CD14-positive monocyte (primary cell): ENCODE measurements around the gene EGFR. TPM values are rescaled to one million over a fixed set of nuclear protein-coding genes. Genes with fewer than 3 reads are reported as not detected.

Experiments
- DNase-seq, 3 donors: peaks; one replicate each; pipeline ENCODE4 v3.0.0-alpha.2; 2011 to 2022
- H2AFZ ChIP-seq: 2 replicates; pipeline ENCODE4 v1.6.0; 2012; ENCODE audit warnings: mild to moderate bottlenecking, low read depth, low read length, inconsistent platforms; ENCODE audit not compliant: insufficient read depth, poor library complexity, severe bottlenecking
- H3K27ac ChIP-seq, 2 donors: 1 replicate in 1 of 2; 2 replicates in 1 of 2; pipeline ENCODE4 v1.5.1; 2012 to 2013; ENCODE audit warnings: low read length in 2 of 2, control low read depth in 1 of 2, inconsistent platforms in 1 of 2, low read depth in 1 of 2, mild to moderate bottlenecking in 1 of 2
- H3K27me3 ChIP-seq, 2 donors: one replicate each; pipeline versions ENCODE4 v1.6.0 to v1.6.1; 2011 to 2013; ENCODE audit warnings: low read length in 2 of 2; ENCODE audit not compliant: control insufficient read depth in 2 of 2, insufficient read depth in 2 of 2
- H3K36me3 ChIP-seq, 2 donors: replicated peaks in 1 of 2; 1 replicate in 1 of 2; 2 replicates in 1 of 2; pipeline versions ENCODE4 v1.5.1 to v1.6.1; 2012 to 2013; ENCODE audit warnings: low read length in 2 of 2, control low read depth in 1 of 2, inconsistent platforms in 1 of 2, mild to moderate bottlenecking in 1 of 2; ENCODE audit not compliant: insufficient read depth in 2 of 2, control insufficient read depth in 1 of 2
- H3K4me1 ChIP-seq, 2 donors: 1 replicate in 1 of 2; 2 replicates in 1 of 2; pipeline versions ENCODE4 v1.5.1 to v1.6.1; 2012 to 2013; ENCODE audit warnings: low read length in 2 of 2, control low read depth in 1 of 2, inconsistent platforms in 1 of 2, mild to moderate bottlenecking in 1 of 2, moderate library complexity in 1 of 2; ENCODE audit not compliant: insufficient read depth in 2 of 2, control insufficient read depth in 1 of 2
- H3K4me2 ChIP-seq: replicated peaks from 2 replicates; pipeline ENCODE3; 2012; ENCODE audit warnings: low read length, moderate library complexity, mild to moderate bottlenecking; ENCODE audit not compliant: poor library complexity, severe bottlenecking; ENCODE audit errors: extremely low read depth
- H3K4me3 ChIP-seq, 3 experiments: fragments of 200-600 bp in 1 of 3; sonication (generic) in 1 of 3; replicated peaks in 1 of 3; 1 replicate in 2 of 3; 2 replicates in 1 of 3; pipeline ENCODE4 v1.5.1; 2011 to 2013; ENCODE audit warnings: low read length in 3 of 3, mild to moderate bottlenecking in 3 of 3, control low read depth in 2 of 3, low read depth in 2 of 3, inconsistent platforms in 1 of 3, moderate library complexity in 1 of 3
- H3K79me2 ChIP-seq: 2 replicates; pipeline ENCODE4 v1.6.0; 2012; ENCODE audit warnings: mild to moderate bottlenecking, control low read depth, inconsistent platforms, low read length, moderate library complexity; ENCODE audit not compliant: insufficient read depth
- H3K9ac ChIP-seq: 2 replicates; pipeline ENCODE4 v1.6.0; 2017; ENCODE audit warnings: low read length, mild to moderate bottlenecking; ENCODE audit not compliant: insufficient read depth, poor library complexity, severe bottlenecking
- H3K9me3 ChIP-seq, 2 donors: replicated peaks in 1 of 2; 1 replicate in 1 of 2; 2 replicates in 1 of 2; pipeline versions ENCODE4 v1.5.1 to v1.6.1; 2012 to 2013; ENCODE audit warnings: low read length in 2 of 2, control low read depth in 1 of 2; ENCODE audit not compliant: control insufficient read depth in 1 of 2, insufficient read depth in 1 of 2
- H4K20me1 ChIP-seq: 2 replicates; pipeline ENCODE4 v1.6.0; 2012; ENCODE audit warnings: mild to moderate bottlenecking, low read length, control low read depth, moderate library complexity; ENCODE audit not compliant: insufficient read depth
- H3K27ac Mint-ChIP-seq, 7 donors: one replicate each; pipeline ENCODE4 v1.8.0; 2020; ENCODE audit warnings: mild to moderate bottlenecking in 7 of 7, mixed read lengths in 7 of 7, moderate library complexity in 6 of 7, inconsistent platforms in 2 of 7
- H3K27me3 Mint-ChIP-seq, 3 donors: one replicate each; pipeline ENCODE4 v1.8.0; 2021 to 2022; ENCODE audit warnings: low read depth in 3 of 3, mild to moderate bottlenecking in 3 of 3, mixed read lengths in 3 of 3, moderate library complexity in 3 of 3, inconsistent platforms in 1 of 3
- H3K36me3 Mint-ChIP-seq, 2 donors: one replicate each; pipeline ENCODE4 v1.8.0; 2020; ENCODE audit warnings: mixed read lengths in 2 of 2, inconsistent platforms in 1 of 2, mild to moderate bottlenecking in 1 of 2
- H3K4me1 Mint-ChIP-seq: one replicate; pipeline ENCODE4 v1.8.0; 2020; ENCODE audit warnings: mild to moderate bottlenecking, mixed read lengths
- H3K4me3 Mint-ChIP-seq, 2 donors: one replicate each; pipeline ENCODE4 v1.8.0; 2020; ENCODE audit warnings: mild to moderate bottlenecking in 2 of 2, mixed read lengths in 2 of 2, moderate library complexity in 1 of 2
- H3K9me3 Mint-ChIP-seq, 7 donors: one replicate each; pipeline ENCODE4 v1.8.0; 2020 to 2022; ENCODE audit warnings: mixed read lengths in 7 of 7, mild to moderate bottlenecking in 6 of 7, moderate library complexity in 6 of 7, inconsistent platforms in 2 of 7
- WGBS: methylation state at CpG from one replicate; pipeline ENCODE4 v1.1.5; 2013; ENCODE audit warnings: missing lambda C conversion rate; ENCODE audit not compliant: insufficient coverage; 5-methylcytosine and 5-hydroxymethylcytosine counted together
- intact Hi-C, 2 donors: fragments of 100-400 bp; cut with micrococcal nuclease; formaldehyde crosslinking; loops; one replicate each; pipeline versions ENCODE4 v1.15.0 to v1.15.1; 2023
- polyA plus RNA-seq, 3 donors: library from polyadenylated mRNA; depleted of rRNA in 1 of 3; unstranded in 2 of 3; stranded (reverse) in 1 of 3; fragments of 300-500 nt in 2 of 3; fragments of >200 nt in 1 of 3; fragmentation: Illumina TruSeq in 2 of 3; gene quantifications; 1 replicate in 2 of 3; 2 replicates in 1 of 3; pipeline ENCODE4 v1.2.3, GENCODE V29; 2012 to 2021
- TF ChIP-seq, protein P1 (sequence below): fragments of 200-600 bp; IDR thresholded peaks from one replicate; pipeline ENCODE4 v1.8.0; 2022; ENCODE audit warnings: antibody characterized with exemption, mild to moderate bottlenecking

The EGFR gene
- polyA plus RNA-seq, 3 donors, result not detected

DNA sequence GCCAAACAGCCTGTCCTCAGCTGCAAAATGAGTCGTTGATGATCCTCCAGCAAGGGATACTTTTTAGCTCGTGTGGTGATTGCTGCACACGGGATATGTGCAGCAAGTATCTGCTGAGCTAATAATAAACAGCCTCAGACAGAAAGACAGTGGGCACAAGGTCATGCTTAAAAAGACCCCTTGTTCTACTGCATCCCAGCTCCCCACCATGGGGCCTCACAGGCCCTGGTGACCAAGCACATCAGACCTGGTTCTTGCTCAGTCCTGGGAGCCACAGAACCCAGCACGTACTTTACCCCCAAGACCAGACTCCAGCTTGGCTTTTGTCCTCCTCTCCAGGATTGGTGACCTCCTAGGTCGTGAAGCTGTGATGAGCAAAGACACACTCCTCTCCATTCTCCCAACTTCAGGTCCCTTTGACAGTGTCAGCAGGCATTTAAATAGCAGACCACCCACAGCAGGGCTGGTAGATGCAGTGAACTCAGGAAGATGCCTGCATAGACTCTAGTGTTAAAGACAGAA is 50.5 kb downstream of the EGFR start:
- Mint-ChIP-seq H3K27me3 (peaks cover 2 to 5% (median 3%) of the 10 kb centered on the region in 3 donors), H3K36me3 (no peaks in the 10 kb centered on the region), H3K4me3 (no peak overlapping the region), H3K4me1 (no peaks in the 10 kb centered on the region), H3K9me3 (peaks cover 0 to 2% (median 0%) of the 10 kb centered on the region in 7 donors), H3K27ac (no peak overlapping the region)
- WGBS, result 92% methylated on average over 5 of the region's 5 CpGs
- DNase-seq, result no peak
- Histone ChIP-seq H3K27ac (no peak overlapping the region), H3K4me2 (no peak overlapping the region), H3K9me3 (no peaks in the 10 kb centered on the region), H3K9ac (no peak overlapping the region), H3K27me3 (no peaks in the 10 kb centered on the region), H2AFZ (no peak overlapping the region), H3K36me3 (no peaks in the 10 kb centered on the region), H3K79me2 (no peaks in the 10 kb centered on the region), H3K4me1 (no peaks in the 10 kb centered on the region), H4K20me1 (no peaks in the 10 kb centered on the region), H3K4me3 (no peak overlapping the region)
- TF ChIP-seq, protein P1, sequence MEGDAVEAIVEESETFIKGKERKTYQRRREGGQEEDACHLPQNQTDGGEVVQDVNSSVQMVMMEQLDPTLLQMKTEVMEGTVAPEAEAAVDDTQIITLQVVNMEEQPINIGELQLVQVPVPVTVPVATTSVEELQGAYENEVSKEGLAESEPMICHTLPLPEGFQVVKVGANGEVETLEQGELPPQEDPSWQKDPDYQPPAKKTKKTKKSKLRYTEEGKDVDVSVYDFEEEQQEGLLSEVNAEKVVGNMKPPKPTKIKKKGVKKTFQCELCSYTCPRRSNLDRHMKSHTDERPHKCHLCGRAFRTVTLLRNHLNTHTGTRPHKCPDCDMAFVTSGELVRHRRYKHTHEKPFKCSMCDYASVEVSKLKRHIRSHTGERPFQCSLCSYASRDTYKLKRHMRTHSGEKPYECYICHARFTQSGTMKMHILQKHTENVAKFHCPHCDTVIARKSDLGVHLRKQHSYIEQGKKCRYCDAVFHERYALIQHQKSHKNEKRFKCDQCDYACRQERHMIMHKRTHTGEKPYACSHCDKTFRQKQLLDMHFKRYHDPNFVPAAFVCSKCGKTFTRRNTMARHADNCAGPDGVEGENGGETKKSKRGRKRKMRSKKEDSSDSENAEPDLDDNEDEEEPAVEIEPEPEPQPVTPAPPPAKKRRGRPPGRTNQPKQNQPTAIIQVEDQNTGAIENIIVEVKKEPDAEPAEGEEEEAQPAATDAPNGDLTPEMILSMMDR, result no peak
- intact Hi-C loops, result no loop called here

DNA sequence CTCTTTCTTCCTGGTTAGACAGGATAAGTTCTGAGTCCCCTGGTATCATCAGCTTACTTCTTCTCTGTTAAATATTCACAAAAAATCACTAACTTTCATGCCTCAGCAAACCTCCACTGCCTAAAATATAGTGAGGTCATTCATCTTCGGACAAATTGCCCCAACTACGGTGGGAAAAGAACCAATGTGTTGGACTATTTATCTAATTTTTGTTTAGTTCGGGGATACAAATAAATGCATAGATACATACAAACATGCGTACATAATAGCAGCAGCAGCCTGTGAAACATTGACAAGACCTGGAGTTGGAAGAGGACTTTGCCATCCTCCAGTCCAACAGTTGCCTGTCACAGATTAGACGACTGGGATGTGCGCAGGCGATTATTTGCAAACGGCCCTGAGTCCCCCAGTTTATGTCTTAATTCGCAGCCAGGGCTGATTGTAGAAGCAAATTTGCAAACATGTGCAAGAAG is 51.5 kb downstream of the EGFR start:
- Histone ChIP-seq H3K9ac (no peak overlapping the region), H4K20me1 (no peaks in the 10 kb centered on the region), H3K27ac (no peak overlapping the region), H3K36me3 (no peaks in the 10 kb centered on the region), H3K79me2 (no peaks in the 10 kb centered on the region), H3K4me1 (no peaks in the 10 kb centered on the region), H3K4me2 (no peak overlapping the region), H3K9me3 (no peaks in the 10 kb centered on the region), H2AFZ (no peak overlapping the region), H3K27me3 (no peaks in the 10 kb centered on the region), H3K4me3 (no peak overlapping the region)
- Mint-ChIP-seq H3K27ac (no peak overlapping the region), H3K4me3 (no peak overlapping the region), H3K9me3 (peaks cover 0 to 2% (median 0%) of the 10 kb centered on the region in 7 donors), H3K27me3 (peaks cover 2 to 5% (median 3%) of the 10 kb centered on the region in 3 donors), H3K4me1 (no peaks in the 10 kb centered on the region), H3K36me3 (no peaks in the 10 kb centered on the region)
- intact Hi-C loops, result no loop called here
- TF ChIP-seq, protein P1, result no peak
- DNase-seq, result no peak
- 89% methylated on average over 6 of the region's 9 CpGs for WGBS
